ENCODE results near the gene F11R.

DNA sequence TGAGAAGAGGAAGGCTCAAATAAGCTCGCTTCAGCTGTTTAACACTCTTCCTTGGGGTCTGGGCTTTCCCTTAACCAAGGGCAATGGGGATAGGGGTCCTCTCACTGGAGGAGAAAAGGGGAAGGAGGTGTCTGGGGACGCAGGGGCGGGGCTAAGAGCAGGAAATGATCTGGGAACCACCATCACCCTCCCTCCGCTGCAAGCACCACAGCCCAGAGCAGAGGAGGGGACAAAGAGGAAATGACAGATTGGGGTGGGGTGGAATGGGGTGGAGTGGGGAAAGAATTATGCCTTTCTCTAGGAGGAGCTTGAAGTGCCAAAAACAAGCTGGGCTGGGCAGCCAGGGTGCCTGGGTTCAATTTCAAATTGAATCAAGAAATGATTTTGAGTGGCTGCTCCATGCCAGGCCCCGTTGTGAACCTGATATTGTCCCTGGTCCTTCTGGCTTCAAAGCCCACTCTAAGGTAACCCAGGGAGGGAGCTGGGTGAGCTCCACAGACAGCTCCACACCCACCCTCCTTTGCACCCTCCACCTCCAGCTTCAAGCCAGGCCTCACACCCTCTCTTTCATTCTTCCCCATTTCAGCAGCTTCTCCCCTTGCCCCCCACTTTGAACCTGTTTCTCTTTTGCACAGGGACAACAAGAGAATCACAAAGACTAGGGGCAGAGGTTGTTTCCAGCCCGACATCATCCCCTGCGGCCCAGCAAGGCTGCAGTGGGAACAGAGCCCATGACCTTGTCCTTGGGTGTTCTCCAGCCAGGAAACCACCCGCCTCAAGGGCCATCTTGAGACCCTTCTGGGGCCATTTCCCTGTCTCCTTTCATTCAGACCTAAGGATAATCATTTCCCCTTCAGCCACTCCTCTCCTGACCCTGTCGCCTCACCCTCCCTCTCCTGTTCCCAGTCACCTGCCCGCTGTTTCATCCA, 47.6 kb upstream of the F11R start:
- no peak for TF ChIP-seq CTCF (conservative IDR thresholded peaks at IDR 0.05; ENCODE audit: low read length)
- no peak for TF ChIP-seq EZH2phosphoT487 (IDR thresholded peaks at IDR 0.05; ENCODE audit: borderline replicate concordance, low read depth, low read length)

Measured in OCI-LY7 (cell line).